Measurements from ENCODE around the gene ZNF771.
A peak's percentile ranks its signal among the peaks of the same experiment; 100 is the strongest.

Gene ZNF771

DNA sequence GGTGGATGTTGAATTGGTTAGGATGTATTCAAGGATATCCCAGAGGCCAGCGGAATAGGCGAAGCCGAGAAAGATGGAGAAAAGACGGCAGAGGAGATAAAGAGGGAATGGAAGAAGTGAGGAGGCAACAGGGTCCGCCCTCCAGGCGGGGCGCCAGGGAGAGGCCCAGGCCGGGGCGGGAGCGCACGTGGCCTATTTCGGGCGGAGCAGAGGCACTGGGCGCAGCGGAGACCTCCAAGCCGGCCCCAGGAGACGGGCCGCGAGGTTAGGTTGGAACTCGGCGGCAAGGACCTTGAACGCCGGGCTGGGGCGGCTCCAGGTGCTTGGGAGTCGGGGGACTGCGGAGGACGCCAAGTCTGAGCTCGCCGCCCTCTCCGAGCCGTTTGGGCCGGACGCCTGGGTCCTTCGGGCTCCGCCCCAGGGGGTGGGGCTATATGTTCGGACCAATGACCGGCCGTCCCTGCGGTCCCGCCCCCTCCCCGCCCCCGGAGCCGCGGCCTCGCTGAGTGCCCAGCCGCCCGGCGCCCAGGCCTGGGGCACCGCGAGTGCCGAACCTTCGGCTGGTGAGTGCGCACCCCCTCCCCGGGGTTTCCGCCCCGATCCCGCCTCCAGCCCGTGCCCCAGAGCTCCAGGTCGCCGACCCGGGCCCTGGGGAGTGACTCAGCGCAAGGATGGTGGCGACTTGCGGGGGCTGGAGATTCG lies at the start of gene ZNF771:
Gene ZNF771, plus strand, starts transcription at position 505 of the 702 bp plus-strand sequence. CDS start 448 bp downstream, outside the sequence.
- DNase-seq (ENCODE audit: low read depth): peak; percentile 90

GRCh38 chr16:30357715-30358576 lies 49.5 kb upstream of the ZNF771 start:
- no peak for DNase-seq (ENCODE audit: low read depth)

DNA sequence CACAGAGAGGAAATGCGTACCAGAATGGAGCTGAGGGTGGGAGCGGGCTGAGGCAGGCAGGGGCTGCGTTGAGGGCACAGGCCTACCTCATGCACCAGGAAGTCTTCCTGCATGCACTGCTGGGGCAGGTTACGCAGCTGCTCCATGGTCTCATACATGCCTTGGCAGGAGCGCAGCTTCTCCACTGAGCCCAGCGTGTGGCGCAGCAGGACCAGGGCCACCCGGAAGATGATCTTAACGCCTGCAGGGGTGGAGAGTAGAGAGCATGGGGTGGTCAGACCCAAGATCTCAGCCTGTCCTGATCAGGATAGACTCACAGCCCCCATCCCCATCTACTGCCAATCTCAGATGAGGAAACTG lies 48.8 kb upstream of the ZNF771 start:
- DNase-seq (ENCODE audit: low read depth): no peak

- no peak for DNase-seq (ENCODE audit: low read depth)
Measured at GRCh38 chr16:30358990-30359870, 48.2 kb upstream of the ZNF771 start.

- no peak for DNase-seq (ENCODE audit: low read depth)
Measured at GRCh38 chr16:30359871-30360170, 47.6 kb upstream of the ZNF771 start.

- no peak for DNase-seq (ENCODE audit: low read depth)
Measured at GRCh38 chr16:30361180-30361579, 46.2 kb upstream of the ZNF771 start.

DNA sequence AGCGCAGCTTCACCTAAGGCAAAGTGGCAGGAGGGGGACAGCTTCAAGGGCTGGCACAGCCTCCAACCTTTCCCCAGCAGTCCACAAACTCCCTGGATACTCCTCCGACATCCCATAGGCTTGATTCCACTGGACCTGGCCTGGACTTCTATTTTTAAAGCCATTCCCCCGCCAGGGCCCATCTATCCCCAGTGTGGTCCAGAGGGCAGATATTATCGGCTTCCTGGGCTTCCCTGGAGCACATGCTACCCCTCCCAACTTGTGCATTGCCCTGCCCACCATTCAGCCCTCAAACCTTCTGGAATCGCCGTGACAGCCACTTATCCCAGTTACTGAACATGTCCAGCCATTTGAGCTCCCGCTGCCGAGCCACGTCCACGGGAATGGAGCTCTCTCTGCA lies 42.2 kb upstream of the ZNF771 start:
- no peak for DNase-seq (ENCODE audit: low read depth)

- no peak for DNase-seq (ENCODE audit: low read depth)
Measured at GRCh38 chr16:30366511-30366910, 40.9 kb upstream of the ZNF771 start.

GRCh38 chr16:30367349-30368009 lies 39.9 kb upstream of the ZNF771 start:
- no peak for DNase-seq (ENCODE audit: low read depth)

- no peak for DNase-seq (ENCODE audit: low read depth)
Measured at GRCh38 chr16:30368122-30368791, 39.1 kb upstream of the ZNF771 start.

GRCh38 chr16:30368792-30369090 lies 38.7 kb upstream of the ZNF771 start:
- DNase-seq (ENCODE audit: low read depth): no peak

- DNase-seq (ENCODE audit: low read depth): no peak
Measured at GRCh38 chr16:30369091-30369937, 38.1 kb upstream of the ZNF771 start.

DNA sequence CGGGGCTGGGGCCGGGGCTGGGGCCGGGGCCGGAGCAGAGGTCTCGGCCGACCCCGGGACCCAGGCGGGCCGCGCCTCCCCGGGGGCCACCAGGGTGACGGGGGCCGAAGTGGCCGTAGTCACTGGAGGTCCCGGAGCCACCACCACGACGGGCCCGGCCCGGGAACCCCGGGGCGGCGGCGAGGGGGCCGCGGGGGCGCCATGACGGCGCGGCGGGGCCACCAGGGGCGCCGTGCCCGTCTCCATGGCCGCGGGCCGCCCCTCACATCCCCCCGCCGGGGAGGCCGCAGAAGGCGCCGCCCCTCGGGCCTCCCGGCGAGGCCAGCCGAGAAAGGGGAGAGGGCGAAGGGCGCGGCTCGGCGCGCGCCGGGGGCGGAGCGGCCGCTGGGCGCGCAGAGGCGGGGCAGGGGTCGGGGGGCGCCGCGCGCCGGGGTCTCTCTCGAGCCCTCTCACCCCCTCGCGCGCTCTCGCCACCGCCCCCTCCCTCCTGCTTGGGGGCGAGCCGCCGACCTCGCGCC lies 37.4 kb upstream of the ZNF771 start:
- DNase-seq (ENCODE audit: low read depth): no peak

GRCh38 chr16:30370456-30371247 lies 36.8 kb upstream of the ZNF771 start, which contains the start of gene TBC1D10B:
Gene TBC1D10B, minus strand, starts transcription at chr16:30370494. Its CDS starts 311 bp downstream, at chr16:30370183.
- DNase-seq (ENCODE audit: low read depth): peak; percentile 99

- no peak for DNase-seq (ENCODE audit: low read depth)
Measured at GRCh38 chr16:30371248-30371816, 36.1 kb upstream of the ZNF771 start.

GRCh38 chr16:30372038-30372712 lies 35.2 kb upstream of the ZNF771 start:
- no peak for DNase-seq (ENCODE audit: low read depth)

GRCh38 chr16:30372725-30373124 lies 34.7 kb upstream of the ZNF771 start:
- DNase-seq (ENCODE audit: low read depth): no peak

GRCh38 chr16:30374538-30374937 lies 32.9 kb upstream of the ZNF771 start, which contains the start of gene MYL11:
Gene MYL11, plus strand, starts transcription at chr16:30374802. Its CDS starts 56 bp downstream, at chr16:30374858.
- DNase-seq (ENCODE audit: low read depth): no peak
